PC-3 (cell line): ENCODE data around the gene PDP2. TPM values are rescaled to one million over a fixed set of nuclear protein-coding genes. Genes with fewer than 3 reads are reported as not detected.

Source experiments
- ATAC-seq: fragments of 200-7000 bp; cut with Tn5 transposase; 2 replicates; pipeline ENCODE4 v1.9.1; 2020; ENCODE audit warnings: mild to moderate bottlenecking, moderate library complexity
- BruUV-seq: library from RNA; stranded (reverse); fragments of 400-500 nt; replicated peaks from 2 replicates; lab custom pipeline; 2021; lab: Mats Ljungman, UMichigan
- CTCF ChIA-PET: fragments of 300-600 bp; sonication (Branson Sonifier 250); formaldehyde crosslinking; loops from one replicate; lab custom pipeline; 2022; ENCODE audit warnings: antibody characterized with exemption; lab: Charles Lee
- POLR2A ChIA-PET: fragments of 300-600 bp; sonication (Branson Sonifier 250); formaldehyde crosslinking; loops from one replicate; lab custom pipeline; 2022; ENCODE audit warnings: antibody characterized with exemption; ENCODE audit not compliant: unreplicated experiment; lab: Charles Lee
- DNase-seq: peaks from one replicate; pipeline ENCODE4 v3.0.0-alpha.2; 2015
- H2AFZ ChIP-seq: fragments of 300-600 bp; sonication (generic); 2 replicates; pipeline ENCODE4 v1.6.0; 2016; ENCODE audit warnings: antibody characterized with exemption, low read length
- H3F3A ChIP-seq: fragments of 300-600 bp; sonication (generic); one replicate; pipeline ENCODE4 v1.6.0; 2017; ENCODE audit warnings: antibody characterized with exemption, low read length, control low read depth, mild to moderate bottlenecking; ENCODE audit not compliant: unreplicated experiment
- H3K27ac ChIP-seq: fragments of 300-600 bp; sonication (generic); 2 replicates; pipeline ENCODE4 v1.5.1; 2016; ENCODE audit warnings: mild to moderate bottlenecking, low read length
- H3K27me3 ChIP-seq: fragments of 300-600 bp; sonication (generic); 2 replicates; pipeline ENCODE4 v1.6.1; 2016; ENCODE audit warnings: low read length, mixed read lengths
- H3K36me3 ChIP-seq: fragments of 300-600 bp; sonication (generic); 2 replicates; pipeline ENCODE4 v1.6.1; 2016; ENCODE audit warnings: low read depth, mixed run types, low read length, mixed read lengths
- H3K4me1 ChIP-seq: fragments of 300-600 bp; sonication (generic); 2 replicates; pipeline ENCODE4 v1.5.1; 2016; ENCODE audit warnings: low read length; ENCODE audit not compliant: insufficient read depth
- H3K4me2 ChIP-seq: fragments of 300-600 bp; sonication (generic); 2 replicates; pipeline ENCODE4 v1.6.0; 2016; ENCODE audit warnings: low read length
- H3K4me3 ChIP-seq: fragments of 300-600 bp; sonication (generic); 2 replicates; pipeline ENCODE4 v1.5.1; 2016; ENCODE audit warnings: mild to moderate bottlenecking, low read length, mixed read lengths
- H3K79me2 ChIP-seq: fragments of 300-600 bp; sonication (generic); 2 replicates; pipeline ENCODE4 v1.6.1; 2017; ENCODE audit warnings: low read length, mixed read lengths
- H3K9ac ChIP-seq: fragments of 300-600 bp; sonication (generic); 2 replicates; pipeline ENCODE4 v1.6.0; 2016; ENCODE audit warnings: mild to moderate bottlenecking, low read length
- H3K9me2 ChIP-seq: fragments of 300-600 bp; sonication (generic); replicated peaks from 2 replicates; pipeline ENCODE4 v1.6.1; 2016; ENCODE audit warnings: mixed run types, low read length, mixed read lengths
- H3K9me3 ChIP-seq: fragments of 300-600 bp; sonication (generic); 2 replicates; pipeline ENCODE4 v1.6.1; 2016; ENCODE audit warnings: low read length, mixed read lengths
- H4K20me1 ChIP-seq: fragments of 300-600 bp; sonication (generic); 2 replicates; pipeline ENCODE4 v1.6.1; 2016; ENCODE audit warnings: low read length, mixed read lengths
- EZH2 ChIP-seq: fragments of 300-600 bp; sonication (generic); IDR thresholded peaks from one replicate; pipeline ENCODE4 v1.6.1; 2017; ENCODE audit warnings: antibody characterized with exemption, mild to moderate bottlenecking, low read length; ENCODE audit not compliant: unreplicated experiment
- EZH2phosphoT487 ChIP-seq: fragments of 300-600 bp; sonication (generic); IDR thresholded peaks from 2 replicates; pipeline ENCODE4 v1.6.1; 2018; ENCODE audit warnings: mild to moderate bottlenecking, antibody characterized with exemption, low read length, borderline replicate concordance
- intact Hi-C: fragments of 100-400 bp; cut with micrococcal nuclease; formaldehyde crosslinking; loops from 2 replicates; pipeline ENCODE4 v1.9.0; 2023
- total RNA-seq: library from RNA; depleted of rRNA; stranded (reverse); fragments of >200 nt; gene quantifications from 2 replicates; pipeline ENCODE4 v1.2.3, GENCODE V29; 2014
- TF ChIP-seq, protein P1 (sequence below): fragments of 300-600 bp; sonication (generic); conservative IDR thresholded peaks from 2 replicates; pipeline ENCODE4 v1.5.1; 2017; ENCODE audit warnings: antibody characterized with exemption, low read depth, mild to moderate bottlenecking, low read length

PDP2 gene
- total RNA-seq, 1 experiment from 2014 or later: 2.8 TPM

DNA sequence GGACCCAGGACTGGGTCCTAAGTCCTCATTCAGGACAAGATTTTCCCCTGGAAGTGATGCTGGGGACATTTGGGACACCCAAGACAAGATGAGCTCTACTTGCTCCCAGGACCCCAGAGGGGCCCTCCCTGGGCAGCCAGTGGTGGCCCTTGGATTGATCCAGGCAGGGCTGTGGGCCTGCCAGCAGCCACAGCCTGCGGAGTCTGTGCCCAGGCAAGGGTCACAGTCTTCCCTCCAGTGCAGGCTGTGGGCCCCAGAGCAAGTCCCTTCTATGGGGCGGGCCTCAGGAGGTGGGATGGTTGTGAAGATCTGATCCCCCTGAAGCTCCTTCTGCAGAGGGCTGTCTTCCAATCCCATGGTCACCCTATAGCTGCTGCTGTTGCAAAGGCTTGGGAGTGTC, 23.5 kb upstream of the PDP2 start:
- POLR2A ChIA-PET: interaction anchor here (0.5 kb wide), 1 partner anchor 22 kb away, joined by 4 read pairs; no protein-coding TSS in a partner anchor
- Histone ChIP-seq H3K4me2 (no peak overlapping the region), H3K4me3 (no peak overlapping the region), H2AFZ (no peak overlapping the region), H4K20me1 (no peaks in the 10 kb centered on the region), H3K4me1 (peaks cover 6% of the 10 kb centered on the region; the same call in 1 of the 2 replicates), H3K9me3 (no peaks in the 10 kb centered on the region), H3K36me3 (no peaks in the 10 kb centered on the region), H3F3A (no peaks in the 10 kb centered on the region), H3K79me2 (no peaks in the 10 kb centered on the region), H3K9ac (no peak overlapping the region), H3K9me2 (no peaks in the 10 kb centered on the region), H3K27me3 (no peaks in the 10 kb centered on the region), H3K27ac (no peak overlapping the region)
- DNase-seq (no peak), ATAC-seq (no peak)
- TF ChIP-seq, protein P1, sequence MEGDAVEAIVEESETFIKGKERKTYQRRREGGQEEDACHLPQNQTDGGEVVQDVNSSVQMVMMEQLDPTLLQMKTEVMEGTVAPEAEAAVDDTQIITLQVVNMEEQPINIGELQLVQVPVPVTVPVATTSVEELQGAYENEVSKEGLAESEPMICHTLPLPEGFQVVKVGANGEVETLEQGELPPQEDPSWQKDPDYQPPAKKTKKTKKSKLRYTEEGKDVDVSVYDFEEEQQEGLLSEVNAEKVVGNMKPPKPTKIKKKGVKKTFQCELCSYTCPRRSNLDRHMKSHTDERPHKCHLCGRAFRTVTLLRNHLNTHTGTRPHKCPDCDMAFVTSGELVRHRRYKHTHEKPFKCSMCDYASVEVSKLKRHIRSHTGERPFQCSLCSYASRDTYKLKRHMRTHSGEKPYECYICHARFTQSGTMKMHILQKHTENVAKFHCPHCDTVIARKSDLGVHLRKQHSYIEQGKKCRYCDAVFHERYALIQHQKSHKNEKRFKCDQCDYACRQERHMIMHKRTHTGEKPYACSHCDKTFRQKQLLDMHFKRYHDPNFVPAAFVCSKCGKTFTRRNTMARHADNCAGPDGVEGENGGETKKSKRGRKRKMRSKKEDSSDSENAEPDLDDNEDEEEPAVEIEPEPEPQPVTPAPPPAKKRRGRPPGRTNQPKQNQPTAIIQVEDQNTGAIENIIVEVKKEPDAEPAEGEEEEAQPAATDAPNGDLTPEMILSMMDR: no peak
- TF ChIP-seq EZH2 (no peak), EZH2phosphoT487 (no peak)
- intact Hi-C loops: no loop called here
- CTCF ChIA-PET: interaction anchor here (0.8 kb wide), 1 partner anchor 16 kb away, joined by 6 read pairs; no protein-coding TSS in a partner anchor
- BruUV-seq: no TSS peak

DNA sequence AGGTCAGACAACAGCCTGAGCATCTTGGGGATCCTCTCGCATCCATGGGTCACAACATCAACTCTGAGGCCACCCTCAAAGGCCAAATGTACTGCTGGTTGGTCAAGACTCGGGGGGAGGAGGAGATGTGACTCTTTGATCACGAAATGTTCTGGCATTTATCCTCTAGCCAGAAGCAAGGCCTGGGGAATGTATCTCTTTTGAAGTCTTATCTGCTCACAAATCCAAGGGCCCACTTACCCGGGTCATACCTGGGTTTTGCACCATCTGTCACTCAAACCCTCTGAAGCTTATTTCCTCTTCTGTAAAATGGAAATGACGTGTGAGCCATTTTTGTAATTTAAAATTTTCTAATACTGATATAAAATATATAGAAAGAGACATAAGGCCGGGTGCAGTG, 22.9 kb upstream of the PDP2 start:
- Histone ChIP-seq H3K9me3 (no peaks in the 10 kb centered on the region), H4K20me1 (no peaks in the 10 kb centered on the region), H3K4me2 (no peak overlapping the region), H3K27me3 (no peaks in the 10 kb centered on the region), H3K9ac (no peak overlapping the region), H3K4me1 (peaks cover 6% of the 10 kb centered on the region; the same call in 1 of the 2 replicates), H3K79me2 (no peaks in the 10 kb centered on the region), H3K9me2 (no peaks in the 10 kb centered on the region), H3K27ac (no peak overlapping the region), H2AFZ (no peak overlapping the region), H3K36me3 (no peaks in the 10 kb centered on the region), H3F3A (no peaks in the 10 kb centered on the region), H3K4me3 (no peak overlapping the region)
- DNase-seq: no peak
- ChIA-PET CTCF (interaction anchor here (0.8 kb wide), 1 partner anchor 16 kb away, joined by 6 read pairs; no protein-coding TSS in a partner anchor), POLR2A (no interaction called here)
- no peak for TF ChIP-seq EZH2phosphoT487
- TF ChIP-seq EZH2: no peak
- TF ChIP-seq, protein P1: no peak
- no TSS peak for BruUV-seq
- intact Hi-C loops: no loop called here
- ATAC-seq: no peak

DNA sequence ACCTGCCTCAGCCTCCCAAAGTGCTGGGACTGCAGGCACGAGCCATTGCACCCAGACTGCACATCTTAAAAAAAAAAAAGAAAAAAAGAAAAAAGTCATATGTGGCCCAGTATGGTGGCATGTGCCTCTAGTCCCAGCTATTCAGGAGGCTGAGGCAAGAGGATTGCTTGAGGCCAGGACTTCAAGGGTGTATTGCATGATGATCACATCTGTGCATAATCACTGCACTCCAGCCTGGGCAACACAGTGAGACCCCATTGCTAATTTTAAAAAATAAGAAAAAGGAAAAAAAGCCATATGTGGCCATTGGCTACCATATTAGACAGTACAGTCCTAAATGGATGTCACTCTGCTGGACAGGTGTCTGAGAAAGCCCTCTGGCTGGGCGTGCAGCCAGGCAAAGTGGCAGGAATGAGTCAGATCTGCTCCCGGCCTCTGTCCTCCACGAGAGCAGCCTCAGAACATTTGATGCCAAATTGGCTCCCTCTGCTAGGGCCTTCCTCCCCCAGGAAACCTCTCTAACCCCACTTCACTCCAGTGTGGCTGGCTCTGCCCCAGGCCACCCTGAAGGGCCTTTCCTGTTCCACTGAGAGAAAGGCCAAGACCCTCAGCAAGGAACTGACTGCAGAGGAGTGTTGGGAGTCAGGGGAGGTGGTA, 21.4 kb upstream of the PDP2 start:
- no peaks in the 10 kb centered on the region for H3K36me3 ChIP-seq
- BruUV-seq: no TSS peak
- H2AFZ ChIP-seq: no peak overlapping the region
- TF ChIP-seq, protein P1: no peak
- no peak for TF ChIP-seq EZH2
- no peak for TF ChIP-seq EZH2phosphoT487
- H3K9me2 ChIP-seq: no peaks in the 10 kb centered on the region
- peak; percentile 78 for DNase-seq
- H3K27me3 ChIP-seq: no peaks in the 10 kb centered on the region
- H3K4me3 ChIP-seq: no peak overlapping the region
- no peaks in the 10 kb centered on the region for H3F3A ChIP-seq
- no peaks in the 10 kb centered on the region for H4K20me1 ChIP-seq
- ATAC-seq: peak; percentile 90
- H3K9ac ChIP-seq: no peak overlapping the region
- H3K4me1 ChIP-seq: peaks cover 6% of the 10 kb centered on the region; the same call in 1 of the 2 replicates
- no peaks in the 10 kb centered on the region for H3K79me2 ChIP-seq
- no peaks in the 10 kb centered on the region for H3K9me3 ChIP-seq
- intact Hi-C loops: no loop called here
- no peak overlapping the region for H3K4me2 ChIP-seq
- ChIA-PET CTCF (no interaction called here), POLR2A (no interaction called here)
- H3K27ac ChIP-seq: no peak overlapping the region
